ENCODE data around the gene SNORC.

SNORC gene

GRCh38 chr2:232836934-232837333 is 33.1 kb upstream of the SNORC start:
- no peak overlapping the region for H3K27ac ChIP-seq
- no peaks in the 10 kb centered on the region for H3K27me3 ChIP-seq (replicated peaks)
- H3K36me3 ChIP-seq (replicated peaks), result peaks cover 27% of the 10 kb centered on the region
- no peak for DNase-seq
- TF ChIP-seq, protein P1, sequence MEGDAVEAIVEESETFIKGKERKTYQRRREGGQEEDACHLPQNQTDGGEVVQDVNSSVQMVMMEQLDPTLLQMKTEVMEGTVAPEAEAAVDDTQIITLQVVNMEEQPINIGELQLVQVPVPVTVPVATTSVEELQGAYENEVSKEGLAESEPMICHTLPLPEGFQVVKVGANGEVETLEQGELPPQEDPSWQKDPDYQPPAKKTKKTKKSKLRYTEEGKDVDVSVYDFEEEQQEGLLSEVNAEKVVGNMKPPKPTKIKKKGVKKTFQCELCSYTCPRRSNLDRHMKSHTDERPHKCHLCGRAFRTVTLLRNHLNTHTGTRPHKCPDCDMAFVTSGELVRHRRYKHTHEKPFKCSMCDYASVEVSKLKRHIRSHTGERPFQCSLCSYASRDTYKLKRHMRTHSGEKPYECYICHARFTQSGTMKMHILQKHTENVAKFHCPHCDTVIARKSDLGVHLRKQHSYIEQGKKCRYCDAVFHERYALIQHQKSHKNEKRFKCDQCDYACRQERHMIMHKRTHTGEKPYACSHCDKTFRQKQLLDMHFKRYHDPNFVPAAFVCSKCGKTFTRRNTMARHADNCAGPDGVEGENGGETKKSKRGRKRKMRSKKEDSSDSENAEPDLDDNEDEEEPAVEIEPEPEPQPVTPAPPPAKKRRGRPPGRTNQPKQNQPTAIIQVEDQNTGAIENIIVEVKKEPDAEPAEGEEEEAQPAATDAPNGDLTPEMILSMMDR (IDR thresholded peaks at IDR 0.05; ENCODE audit: low read depth, low read length, missing control alignments), result no peak
- H3K4me3 ChIP-seq (ENCODE audit: low read depth, low read length), result no peak overlapping the region
- in situ Hi-C loops (cut with HindIII; ENCODE audit: low pct_ligation_motif_present, low sequenced_read_pairs), result no loop called here

DNA sequence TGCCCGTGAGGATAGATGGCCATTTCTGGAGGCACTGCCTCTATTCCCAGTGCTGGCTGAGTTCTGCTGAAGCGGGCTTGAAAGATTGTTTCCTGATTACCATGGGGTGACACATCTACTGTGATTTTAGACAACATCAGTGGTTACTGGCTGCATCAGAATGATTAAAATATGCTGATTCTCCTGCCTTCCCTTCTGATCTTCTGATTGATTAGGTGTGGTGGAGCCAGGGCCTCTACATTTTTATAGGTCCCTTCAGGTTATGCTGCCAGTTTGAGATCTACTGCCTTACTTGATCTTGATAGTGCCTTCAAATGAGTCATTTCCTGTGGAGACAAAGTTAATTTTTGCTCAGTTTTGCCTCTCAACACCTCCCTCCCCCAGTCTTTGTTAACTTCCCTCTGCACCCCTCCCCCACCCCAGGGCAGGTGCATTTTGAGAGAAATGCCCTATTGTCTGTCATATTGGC is 31.6 kb upstream of the SNORC start:
- H3K27me3 ChIP-seq (replicated peaks), result no peaks in the 10 kb centered on the region
- peak; percentile 6 for DNase-seq
- in situ Hi-C loops (cut with HindIII; ENCODE audit: low pct_ligation_motif_present, low sequenced_read_pairs), result no loop called here
- H3K27ac ChIP-seq, result no peak overlapping the region
- TF ChIP-seq, protein P1 (IDR thresholded peaks at IDR 0.05; ENCODE audit: low read depth, low read length, missing control alignments), result no peak
- H3K4me3 ChIP-seq (ENCODE audit: low read depth, low read length), result no peak overlapping the region
- peaks cover 18% of the 10 kb centered on the region for H3K36me3 ChIP-seq (replicated peaks)

DNA sequence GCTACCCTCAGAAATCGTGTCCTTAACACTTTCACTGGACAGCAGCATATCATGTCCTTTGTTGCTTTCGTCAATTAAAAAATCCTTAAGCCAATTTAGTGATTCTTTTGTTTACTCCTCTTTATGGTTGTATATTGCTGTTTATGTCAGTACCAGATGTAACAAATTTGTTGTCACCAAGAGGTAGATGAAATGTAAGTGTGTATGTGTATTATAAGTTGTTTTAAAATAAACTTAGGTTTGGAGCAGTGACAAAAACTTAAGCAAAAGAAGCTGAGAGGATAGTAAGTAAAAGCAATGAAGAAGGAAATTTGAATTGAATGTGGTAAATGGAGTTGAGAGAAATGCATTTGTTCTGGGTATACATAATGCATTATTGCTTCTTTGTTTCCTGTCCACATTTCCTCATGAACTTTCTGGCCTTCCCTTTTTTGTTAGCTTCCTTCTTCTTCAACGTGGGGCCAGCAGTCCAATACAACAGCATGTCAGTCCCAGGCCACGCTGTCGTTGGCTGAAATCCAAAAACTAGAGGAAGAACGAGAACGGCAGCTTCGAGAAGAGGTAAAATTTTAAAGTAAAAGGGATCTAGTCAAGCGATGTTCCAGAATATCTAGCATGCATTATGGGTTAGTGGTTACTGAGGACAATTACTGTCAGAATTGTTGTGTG is 30.5 kb upstream of the SNORC start:
- Histone ChIP-seq H3K36me3 (replicated peaks) (peaks cover 18% of the 10 kb centered on the region), H3K27ac (no peak overlapping the region), H3K4me3 (ENCODE audit: low read depth, low read length) (no peak overlapping the region), H3K27me3 (replicated peaks) (no peaks in the 10 kb centered on the region)
- TF ChIP-seq, protein P1 (IDR thresholded peaks at IDR 0.05; ENCODE audit: low read depth, low read length, missing control alignments), result no peak
- in situ Hi-C loops (cut with HindIII; ENCODE audit: low pct_ligation_motif_present, low sequenced_read_pairs), result no loop called here
- DNase-seq, result no peak

- no peak for DNase-seq
- H3K27ac ChIP-seq, result no peak overlapping the region
- TF ChIP-seq, protein P1 (IDR thresholded peaks at IDR 0.05; ENCODE audit: low read depth, low read length, missing control alignments), result no peak
- in situ Hi-C loops (cut with HindIII; ENCODE audit: low pct_ligation_motif_present, low sequenced_read_pairs), result no loop called here
- H3K36me3 ChIP-seq (replicated peaks), result peaks cover 36% of the 10 kb centered on the region
- H3K27me3 ChIP-seq (replicated peaks), result no peaks in the 10 kb centered on the region
- no peak overlapping the region for H3K4me3 ChIP-seq (ENCODE audit: low read depth, low read length)
These were observed 27.4 kb upstream of the SNORC start for GRCh38 chr2:232842689-232843088.

DNA sequence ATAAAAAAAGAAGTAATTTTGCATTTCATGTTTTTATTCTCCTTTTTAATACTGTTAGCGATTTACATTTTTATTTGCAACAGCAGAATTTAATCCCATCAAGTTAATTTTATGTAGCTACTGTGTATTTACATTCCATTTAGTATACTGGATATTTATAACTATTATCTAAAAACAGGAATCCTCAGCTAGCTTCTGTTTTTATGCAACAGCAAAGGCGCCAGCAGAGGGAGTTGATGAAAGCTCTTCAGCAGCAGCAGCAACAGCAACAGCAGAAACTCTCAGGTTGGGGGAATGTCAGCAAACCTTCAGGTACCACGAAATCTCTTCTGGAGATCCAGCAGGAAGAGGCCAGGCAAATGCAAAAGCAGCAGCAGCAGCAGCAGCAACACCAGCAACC is 26.2 kb upstream of the SNORC start:
- no peak overlapping the region for H3K27ac ChIP-seq
- peaks cover 47% of the 10 kb centered on the region for H3K36me3 ChIP-seq (replicated peaks)
- TF ChIP-seq, protein P1 (IDR thresholded peaks at IDR 0.05; ENCODE audit: low read depth, low read length, missing control alignments), result peak; percentile 43
- no peak for DNase-seq
- H3K4me3 ChIP-seq (ENCODE audit: low read depth, low read length), result no peak overlapping the region
- no peaks in the 10 kb centered on the region for H3K27me3 ChIP-seq (replicated peaks)
- in situ Hi-C loops (cut with HindIII; ENCODE audit: low pct_ligation_motif_present, low sequenced_read_pairs), result no loop called here

GRCh38 chr2:232846055-232846454 is 24.0 kb upstream of the SNORC start:
- Histone ChIP-seq H3K36me3 (replicated peaks) (peaks cover 49% of the 10 kb centered on the region), H3K27me3 (replicated peaks) (no peaks in the 10 kb centered on the region), H3K27ac (no peak overlapping the region), H3K4me3 (ENCODE audit: low read depth, low read length) (no peak overlapping the region)
- in situ Hi-C loops (cut with HindIII; ENCODE audit: low pct_ligation_motif_present, low sequenced_read_pairs), result no loop called here
- TF ChIP-seq, protein P1 (IDR thresholded peaks at IDR 0.05; ENCODE audit: low read depth, low read length, missing control alignments), result no peak
- no peak for DNase-seq

Data from brain microvascular endothelial cell (primary cell).